Panc1 (cell line): Measurements from ENCODE around the gene FLOT2. TPM values are rescaled to one million over a fixed set of nuclear protein-coding genes. Genes with fewer than 3 reads are reported as not detected.
A peak's percentile ranks its signal among the peaks of the same experiment; 100 is the strongest.

Experiments used
- ATAC-seq: fragments of 200-7000 bp; cut with Tn5 transposase; 2 replicates; pipeline ENCODE4 v1.9.1; 2020; ENCODE audit warnings: mild to moderate bottlenecking, moderate library complexity
- BruUV-seq: library from RNA; stranded (reverse); fragments of 400-500 nt; replicated peaks from 2 replicates; lab custom pipeline; 2021; lab: Mats Ljungman, UMichigan
- CTCF ChIA-PET: fragments of 300-600 bp; sonication (Branson Sonifier 250); formaldehyde crosslinking; loops from one replicate; lab custom pipeline; 2022; ENCODE audit warnings: antibody characterized with exemption; lab: Charles Lee
- POLR2A ChIA-PET: fragments of 300-600 bp; sonication (Branson Sonifier 250); formaldehyde crosslinking; loops from one replicate; lab custom pipeline; 2022; ENCODE audit warnings: antibody characterized with exemption; lab: Charles Lee
- DNase-seq: peaks from one replicate; pipeline ENCODE4 v3.0.0-alpha.2; 2010; ENCODE audit warnings: low read depth, low spot score
- H3K27ac ChIP-seq: 2 replicates; pipeline ENCODE4 v1.5.1; 2011; ENCODE audit warnings: mild to moderate bottlenecking, low read length, inconsistent platforms
- H3K27me3 ChIP-seq: fragments of 200-500 bp; sonication (Bioruptor generic); 2 replicates; pipeline ENCODE4 v1.6.0; 2014; ENCODE audit warnings: low read length, inconsistent platforms; ENCODE audit not compliant: control insufficient read depth, insufficient read depth
- H3K36me3 ChIP-seq: fragments of 200-500 bp; sonication (Bioruptor generic); 2 replicates; pipeline ENCODE4 v1.5.1; 2014; ENCODE audit warnings: inconsistent platforms, mild to moderate bottlenecking, low read length, moderate library complexity; ENCODE audit not compliant: control insufficient read depth, insufficient read depth
- H3K4me1 ChIP-seq: 2 replicates; pipeline ENCODE4 v1.5.1; 2011; ENCODE audit warnings: inconsistent platforms, mild to moderate bottlenecking, low read length, moderate library complexity; ENCODE audit not compliant: control insufficient read depth, insufficient read depth
- H3K4me3 ChIP-seq, 2 experiments: 2 replicates each; pipeline ENCODE4 v1.5.1; 2011 to 2012; ENCODE audit warnings: low read depth in 2 of 2, low read length in 2 of 2, mild to moderate bottlenecking in 2 of 2, inconsistent platforms in 1 of 2, moderate library complexity in 1 of 2
- H3K9me3 ChIP-seq: fragments of 200-500 bp; sonication (Bioruptor generic); 2 replicates; pipeline ENCODE4 v1.5.1; 2014; ENCODE audit warnings: low read depth, mild to moderate bottlenecking, inconsistent platforms, low read length, moderate library complexity; ENCODE audit not compliant: control insufficient read depth, insufficient read depth
- POLR2AphosphoS5 ChIP-seq: IDR thresholded peaks from 2 replicates; pipeline ENCODE4 v1.6.1; 2012; ENCODE audit warnings: mild to moderate bottlenecking, low read depth, low read length, moderate library complexity
- SIN3A ChIP-seq: IDR thresholded peaks from 2 replicates; pipeline ENCODE4 v1.6.1; 2012; ENCODE audit warnings: low read depth, mild to moderate bottlenecking, low read length, moderate library complexity, borderline replicate concordance; ENCODE audit not compliant: insufficient read depth
- TCF7L2 ChIP-seq: IDR thresholded peaks from 2 replicates; pipeline ENCODE4 v1.6.1; 2011; ENCODE audit warnings: mild to moderate bottlenecking, low read depth, low read length, inconsistent platforms
- in situ Hi-C: cut with HindIII; loops from 2 replicates; pipeline ENCODE4 v1.10.0; 2016; ENCODE audit warnings: low sequenced_read_pairs, low pct_unique_long_range_greater_than_20kb
- intact Hi-C: fragments of 100-400 bp; cut with micrococcal nuclease; formaldehyde crosslinking; loops from one replicate; pipeline ENCODE4 v1.10.0; 2022; ENCODE audit not compliant: unreplicated experiment
- total RNA-seq: library from RNA; stranded (reverse); gene quantifications from one replicate; pipeline ENCODE4 v1.2.1, GENCODE V29; 2021; ENCODE audit not compliant: unreplicated experiment
- TF ChIP-seq, protein P1 (sequence below), 2 experiments: IDR thresholded peaks; 2 replicates each; pipeline ENCODE4 v1.6.1; 2011 to 2012; ENCODE audit warnings: low read depth in 2 of 2, control low read depth in 1 of 2, low read length in 1 of 2, mild to moderate bottlenecking in 1 of 2, moderate library complexity in 1 of 2; ENCODE audit not compliant: insufficient read depth in 1 of 2
- TF ChIP-seq, protein P2 (sequence below): fragments of 450-650 bp; IDR thresholded peaks from 2 replicates; pipeline ENCODE4 v1.5.1; 2017; ENCODE audit warnings: mild to moderate bottlenecking

FLOT2 gene
- total RNA-seq, 1 experiment from 2014 or later = 110 TPM

DNA sequence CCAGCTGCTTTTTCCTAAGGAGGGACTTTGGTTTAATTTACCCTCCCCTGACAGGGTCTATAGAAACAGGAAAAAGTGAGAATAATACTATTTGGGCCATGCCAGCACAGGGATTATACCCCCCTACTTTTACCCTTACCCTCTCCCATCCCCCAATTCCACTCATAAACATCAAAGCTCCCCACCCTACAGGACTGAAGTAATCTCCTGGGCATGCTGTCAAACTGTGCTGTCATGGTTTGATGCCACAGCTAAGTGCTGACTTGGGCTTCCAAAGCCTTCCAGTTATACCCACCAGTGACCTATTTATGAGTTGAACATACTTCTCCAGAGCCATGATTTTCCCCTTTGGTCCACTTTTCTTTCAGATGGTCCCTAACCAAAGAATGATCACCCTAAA lies 41.0 kb upstream of the FLOT2 start:
- intact Hi-C loops = no loop called here
- no peak overlapping the region for H3K27ac ChIP-seq
- no peak for ATAC-seq
- TF ChIP-seq, protein P1, sequence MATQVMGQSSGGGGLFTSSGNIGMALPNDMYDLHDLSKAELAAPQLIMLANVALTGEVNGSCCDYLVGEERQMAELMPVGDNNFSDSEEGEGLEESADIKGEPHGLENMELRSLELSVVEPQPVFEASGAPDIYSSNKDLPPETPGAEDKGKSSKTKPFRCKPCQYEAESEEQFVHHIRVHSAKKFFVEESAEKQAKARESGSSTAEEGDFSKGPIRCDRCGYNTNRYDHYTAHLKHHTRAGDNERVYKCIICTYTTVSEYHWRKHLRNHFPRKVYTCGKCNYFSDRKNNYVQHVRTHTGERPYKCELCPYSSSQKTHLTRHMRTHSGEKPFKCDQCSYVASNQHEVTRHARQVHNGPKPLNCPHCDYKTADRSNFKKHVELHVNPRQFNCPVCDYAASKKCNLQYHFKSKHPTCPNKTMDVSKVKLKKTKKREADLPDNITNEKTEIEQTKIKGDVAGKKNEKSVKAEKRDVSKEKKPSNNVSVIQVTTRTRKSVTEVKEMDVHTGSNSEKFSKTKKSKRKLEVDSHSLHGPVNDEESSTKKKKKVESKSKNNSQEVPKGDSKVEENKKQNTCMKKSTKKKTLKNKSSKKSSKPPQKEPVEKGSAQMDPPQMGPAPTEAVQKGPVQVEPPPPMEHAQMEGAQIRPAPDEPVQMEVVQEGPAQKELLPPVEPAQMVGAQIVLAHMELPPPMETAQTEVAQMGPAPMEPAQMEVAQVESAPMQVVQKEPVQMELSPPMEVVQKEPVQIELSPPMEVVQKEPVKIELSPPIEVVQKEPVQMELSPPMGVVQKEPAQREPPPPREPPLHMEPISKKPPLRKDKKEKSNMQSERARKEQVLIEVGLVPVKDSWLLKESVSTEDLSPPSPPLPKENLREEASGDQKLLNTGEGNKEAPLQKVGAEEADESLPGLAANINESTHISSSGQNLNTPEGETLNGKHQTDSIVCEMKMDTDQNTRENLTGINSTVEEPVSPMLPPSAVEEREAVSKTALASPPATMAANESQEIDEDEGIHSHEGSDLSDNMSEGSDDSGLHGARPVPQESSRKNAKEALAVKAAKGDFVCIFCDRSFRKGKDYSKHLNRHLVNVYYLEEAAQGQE (IDR thresholded peaks at IDR 0.05; ENCODE audit: insufficient read depth in 1 of 2, low read depth in 2 of 2, low read length in 1 of 2) = no peak
- TF ChIP-seq, protein P2, sequence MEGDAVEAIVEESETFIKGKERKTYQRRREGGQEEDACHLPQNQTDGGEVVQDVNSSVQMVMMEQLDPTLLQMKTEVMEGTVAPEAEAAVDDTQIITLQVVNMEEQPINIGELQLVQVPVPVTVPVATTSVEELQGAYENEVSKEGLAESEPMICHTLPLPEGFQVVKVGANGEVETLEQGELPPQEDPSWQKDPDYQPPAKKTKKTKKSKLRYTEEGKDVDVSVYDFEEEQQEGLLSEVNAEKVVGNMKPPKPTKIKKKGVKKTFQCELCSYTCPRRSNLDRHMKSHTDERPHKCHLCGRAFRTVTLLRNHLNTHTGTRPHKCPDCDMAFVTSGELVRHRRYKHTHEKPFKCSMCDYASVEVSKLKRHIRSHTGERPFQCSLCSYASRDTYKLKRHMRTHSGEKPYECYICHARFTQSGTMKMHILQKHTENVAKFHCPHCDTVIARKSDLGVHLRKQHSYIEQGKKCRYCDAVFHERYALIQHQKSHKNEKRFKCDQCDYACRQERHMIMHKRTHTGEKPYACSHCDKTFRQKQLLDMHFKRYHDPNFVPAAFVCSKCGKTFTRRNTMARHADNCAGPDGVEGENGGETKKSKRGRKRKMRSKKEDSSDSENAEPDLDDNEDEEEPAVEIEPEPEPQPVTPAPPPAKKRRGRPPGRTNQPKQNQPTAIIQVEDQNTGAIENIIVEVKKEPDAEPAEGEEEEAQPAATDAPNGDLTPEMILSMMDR = no peak
- TF ChIP-seq TCF7L2 (no peak), POLR2AphosphoS5 (no peak), SIN3A (no peak)
- peaks cover 41% of the 10 kb centered on the region for H3K4me1 ChIP-seq
- no peaks in the 10 kb centered on the region for H3K36me3 ChIP-seq
- H3K9me3 ChIP-seq = no peaks in the 10 kb centered on the region
- H3K4me3 ChIP-seq = no peak overlapping the region
- DNase-seq = no peak
- CTCF ChIA-PET = interaction anchor here (0.8 kb wide), 1 partner anchor 23 kb away, joined by 3 read pairs; no protein-coding TSS in a partner anchor
- in situ Hi-C loops = no loop called here
- TSS peak; percentile 48 for BruUV-seq
- no peaks in the 10 kb centered on the region for H3K27me3 ChIP-seq
- POLR2A ChIA-PET = interaction anchor here (0.6 kb wide), 2 partner anchors 10 to 24 kb away, joined by 3 to 5 read pairs; no protein-coding TSS in a partner anchor

DNA sequence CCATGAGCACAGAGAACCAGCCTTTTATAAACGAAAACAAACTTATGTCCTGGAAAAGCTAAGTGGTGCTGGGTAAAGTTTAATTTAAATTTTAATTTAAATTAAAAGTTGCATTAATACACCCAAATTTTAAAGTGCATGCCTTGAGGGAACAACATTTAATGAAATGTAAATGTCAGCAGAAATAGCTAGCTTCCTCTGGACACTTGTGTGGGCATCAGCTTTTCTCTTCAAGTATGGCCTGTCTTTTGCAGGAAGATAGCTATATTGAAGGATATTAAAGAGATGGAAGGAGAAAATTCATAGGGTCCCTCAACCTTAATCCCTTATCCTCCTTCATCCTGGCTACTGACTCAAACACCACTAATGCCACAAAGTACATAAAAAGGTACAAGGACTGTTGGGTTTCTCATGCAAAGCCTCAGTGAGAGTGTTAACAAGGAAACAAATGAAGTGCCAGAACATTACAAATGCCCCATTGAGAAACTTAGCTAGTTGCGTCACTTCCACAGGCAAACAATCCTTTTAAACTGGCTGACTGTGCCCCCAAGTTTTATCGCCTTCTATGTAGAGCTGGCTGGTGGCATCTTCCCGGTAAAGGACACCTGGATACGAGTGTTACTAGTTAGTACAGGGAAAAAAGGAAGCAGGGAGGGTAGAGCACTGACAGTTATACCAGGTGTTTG lies 39.7 kb upstream of the FLOT2 start:
- POLR2A ChIA-PET = interaction anchor here (0.6 kb wide), 1 partner anchor 161 kb away, joined by 3 read pairs; no protein-coding TSS in a partner anchor
- no peak for ATAC-seq

More for the DNA sequence above, 39.7 kb upstream of the FLOT2 start:
- CTCF ChIA-PET = interaction anchor here (0.6 kb wide), 1 partner anchor 168 kb away, joined by 5 read pairs; no protein-coding TSS in a partner anchor
- no TSS peak for BruUV-seq
- Histone ChIP-seq H3K27me3 (no peaks in the 10 kb centered on the region), H3K27ac (no peak overlapping the region), H3K9me3 (no peaks in the 10 kb centered on the region), H3K36me3 (no peaks in the 10 kb centered on the region), H3K4me3 (no peak overlapping the region), H3K4me1 (peaks cover 41% of the 10 kb centered on the region)
- DNase-seq = no peak
- intact Hi-C loops (no loop called here), in situ Hi-C loops (no loop called here)
- TF ChIP-seq, protein P2 = no peak
- TF ChIP-seq POLR2AphosphoS5 (no peak), SIN3A (no peak), TCF7L2 (no peak)
- TF ChIP-seq, protein P1 (IDR thresholded peaks at IDR 0.05; ENCODE audit: insufficient read depth in 1 of 2, low read depth in 2 of 2, low read length in 1 of 2) = no peak
